ENCODE data around the gene CFAP251. TPM values are rescaled to one million over a fixed set of nuclear protein-coding genes. Genes with fewer than 3 reads are reported as not detected.
"Not testable (repeated sequence)": the region's sequence is repeated elsewhere in the genome, so short reads cannot be mapped to it uniquely, and the experiment has no call there.

The CFAP251 gene
- total and polyA plus RNA-seq, 2 donors: 1.2 to 2.0 TPM

DNA sequence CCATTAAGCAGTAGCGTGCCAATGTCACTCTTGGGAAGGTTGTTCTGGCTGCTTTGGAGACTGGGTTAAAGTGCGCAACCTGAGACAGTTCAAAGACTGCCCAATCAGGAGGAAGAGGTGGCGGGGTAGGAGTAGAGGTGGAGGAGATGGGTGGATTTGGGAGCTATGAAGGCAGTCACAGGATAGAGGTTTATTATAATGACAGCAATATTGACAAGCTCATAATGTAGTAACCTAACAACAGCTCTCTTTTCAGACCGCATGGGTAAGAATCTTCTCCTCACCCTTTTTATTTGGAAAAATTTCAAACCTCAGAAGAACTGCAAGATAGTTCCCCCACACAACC lies 35.1 kb upstream of the CFAP251 start:
- Histone ChIP-seq H3K4me3 (ENCODE audit: low read length in 2 of 2) (no peak overlapping the region), H3K27ac (ENCODE audit: low read depth in 1 of 2, low read length in 1 of 2) (no peak overlapping the region), H3K9me3 (ENCODE audit: control insufficient read depth in 2 of 2, insufficient read depth in 1 of 2, low read length in 1 of 2) (no peaks in the 10 kb centered on the region), H3K27me3 (ENCODE audit: control insufficient read depth in 2 of 2, insufficient read depth in 1 of 2, low read length in 1 of 2) (peaks cover 2 to 6% of the 10 kb centered on the region in 2 donors), H3K36me3 (ENCODE audit: control insufficient read depth in 2 of 2, insufficient read depth in 2 of 2, low read length in 1 of 2) (no peaks in the 10 kb centered on the region), H3K4me1 (ENCODE audit: control insufficient read depth in 2 of 2, insufficient read depth in 2 of 2, low read length in 2 of 2) (peaks cover 2 to 3% of the 10 kb centered on the region in 2 donors)
- 93% methylated on average over 4 of the region's 4 CpGs for WGBS
- DNase-seq (ENCODE audit: low read depth in 6 of 9, low spot score in 9 of 9): no peak

DNA sequence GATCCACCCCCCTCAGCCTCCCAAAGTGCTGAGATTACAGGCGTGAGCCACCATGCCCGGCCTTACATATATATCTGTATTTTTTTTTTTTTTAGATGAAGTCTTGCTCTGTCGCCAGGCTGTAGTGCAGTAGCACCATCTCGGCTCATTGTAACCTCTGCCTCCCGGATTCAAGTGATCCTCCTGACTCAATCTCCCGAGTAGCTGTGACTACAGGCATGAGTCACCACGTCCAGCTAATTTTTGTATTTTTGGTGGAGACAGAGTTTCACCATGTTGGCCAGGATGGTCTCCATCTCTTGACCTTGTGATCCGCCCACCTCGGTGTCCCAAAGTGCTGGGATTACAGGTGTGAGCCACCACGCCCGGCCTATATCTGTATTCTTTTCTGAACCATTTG lies 33.3 kb upstream of the CFAP251 start:
- WGBS: 96% methylated on average over 11 of the region's 11 CpGs
- not testable (repeated sequence) for H3K27ac ChIP-seq (ENCODE audit: low read depth in 1 of 2, low read length in 1 of 2)

GRCh38 chr12:121888083-121888477 lies 30.3 kb upstream of the CFAP251 start:
- Histone ChIP-seq H3K27ac (ENCODE audit: low read depth in 1 of 2, low read length in 1 of 2) (peak overlapping the region; percentile 37 to 98), H3K36me3 (ENCODE audit: control insufficient read depth in 2 of 2, insufficient read depth in 2 of 2, low read length in 1 of 2) (peaks cover 0 to 6% of the 10 kb centered on the region in 2 donors), H3K9me3 (ENCODE audit: control insufficient read depth in 2 of 2, insufficient read depth in 1 of 2, low read length in 1 of 2) (no peaks in the 10 kb centered on the region), H3K4me1 (ENCODE audit: control insufficient read depth in 2 of 2, insufficient read depth in 2 of 2, low read length in 2 of 2) (peaks cover 17 to 24% of the 10 kb centered on the region in 2 donors), H3K4me3 (ENCODE audit: low read length in 2 of 2) (peak overlapping the region; percentile 79 to 81), H3K27me3 (ENCODE audit: control insufficient read depth in 2 of 2, insufficient read depth in 1 of 2, low read length in 1 of 2) (peaks cover 2 to 4% of the 10 kb centered on the region in 2 donors)
- 65% methylated on average over 6 of the region's 6 CpGs for WGBS
- no peak for DNase-seq (ENCODE audit: low read depth in 6 of 9, low spot score in 9 of 9)

More for the DNA sequence above, 33.3 kb upstream of the CFAP251 start:
- not testable (repeated sequence) for H3K36me3 ChIP-seq (ENCODE audit: control insufficient read depth in 2 of 2, insufficient read depth in 2 of 2, low read length in 1 of 2); H3K9me3 ChIP-seq (ENCODE audit: control insufficient read depth in 2 of 2, insufficient read depth in 1 of 2, low read length in 1 of 2); H3K4me3 ChIP-seq (ENCODE audit: low read length in 2 of 2); DNase-seq (ENCODE audit: low read depth in 6 of 9, low spot score in 9 of 9); H3K27me3 ChIP-seq (ENCODE audit: control insufficient read depth in 2 of 2, insufficient read depth in 1 of 2, low read length in 1 of 2)
- peaks cover 13 to 16% of the 10 kb centered on the region in 2 donors for H3K4me1 ChIP-seq (ENCODE audit: control insufficient read depth in 2 of 2, insufficient read depth in 2 of 2, low read length in 2 of 2)

GRCh38 chr12:121888478-121889273 lies 29.7 kb upstream of the CFAP251 start, which contains the start of gene PSMD9:
TSS of gene PSMD9 (plus strand) at chr12:121888790. CDS start at chr12:121888857, 67 bp downstream.
- Histone ChIP-seq H3K27me3 (ENCODE audit: control insufficient read depth in 2 of 2, insufficient read depth in 1 of 2, low read length in 1 of 2) (peaks cover 2 to 4% of the 10 kb centered on the region in 2 donors), H3K4me3 (ENCODE audit: low read length in 2 of 2) (peak within 1 kb of the TSS; percentile 79 to 81), H3K36me3 (ENCODE audit: control insufficient read depth in 2 of 2, insufficient read depth in 2 of 2, low read length in 1 of 2) (peaks cover 0 to 6% of the 10 kb centered on the region in 2 donors), H3K9me3 (ENCODE audit: control insufficient read depth in 2 of 2, insufficient read depth in 1 of 2, low read length in 1 of 2) (no peaks in the 10 kb centered on the region), H3K4me1 (ENCODE audit: control insufficient read depth in 2 of 2, insufficient read depth in 2 of 2, low read length in 2 of 2) (peaks cover 23 to 30% of the 10 kb centered on the region in 2 donors), H3K27ac (ENCODE audit: low read depth in 1 of 2, low read length in 1 of 2) (peak within 1 kb of the TSS; percentile 97 to 98)
- under 1% methylated on average over 67 of the region's 67 CpGs for WGBS
- DNase-seq (ENCODE audit: low read depth in 6 of 9, low spot score in 9 of 9): peak; percentile 89 to 98 (median 95)

GRCh38 chr12:121889274-121889624 lies 29.1 kb upstream of the CFAP251 start:
- peaks cover 0 to 6% of the 10 kb centered on the region in 2 donors for H3K36me3 ChIP-seq (ENCODE audit: control insufficient read depth in 2 of 2, insufficient read depth in 2 of 2, low read length in 1 of 2)
- peak overlapping the region; percentile 79 to 81 for H3K4me3 ChIP-seq (ENCODE audit: low read length in 2 of 2)
- DNase-seq (ENCODE audit: low read depth in 6 of 9, low spot score in 9 of 9): no peak
- H3K9me3 ChIP-seq (ENCODE audit: control insufficient read depth in 2 of 2, insufficient read depth in 1 of 2, low read length in 1 of 2): no peaks in the 10 kb centered on the region
- H3K27me3 ChIP-seq (ENCODE audit: control insufficient read depth in 2 of 2, insufficient read depth in 1 of 2, low read length in 1 of 2): peaks cover under 1% of the 10 kb centered on the region in 2 donors
- peak overlapping the region; percentile 97 to 98 for H3K27ac ChIP-seq (ENCODE audit: low read depth in 1 of 2, low read length in 1 of 2)
- WGBS: 7% methylated on average over 7 of the region's 7 CpGs
- H3K4me1 ChIP-seq (ENCODE audit: control insufficient read depth in 2 of 2, insufficient read depth in 2 of 2, low read length in 2 of 2): peaks cover 27 to 35% of the 10 kb centered on the region in 2 donors

DNA sequence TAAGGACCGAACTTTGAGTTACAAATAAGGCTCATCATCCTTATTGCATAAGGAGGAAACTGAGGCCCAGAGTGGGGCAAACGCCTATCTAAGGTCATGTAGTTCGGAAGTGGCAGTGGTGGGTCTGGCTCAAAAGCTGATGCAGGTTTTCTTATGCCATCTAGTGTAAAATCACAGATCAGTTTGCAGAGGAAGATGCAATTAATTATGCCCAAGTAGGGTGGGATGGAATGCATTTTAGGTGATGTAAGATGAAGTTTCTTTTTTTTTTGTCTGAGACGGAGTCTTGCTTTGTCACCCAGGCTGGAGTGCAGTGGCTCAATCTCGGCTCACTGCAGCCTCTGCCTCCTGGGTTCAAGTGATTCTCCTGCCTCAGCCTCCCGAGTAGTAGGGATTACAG lies 28.7 kb upstream of the CFAP251 start:
- WGBS: 70% methylated on average over 6 of the region's 6 CpGs
- H3K4me1 ChIP-seq (ENCODE audit: control insufficient read depth in 2 of 2, insufficient read depth in 2 of 2, low read length in 2 of 2): peaks cover 30 to 39% of the 10 kb centered on the region in 2 donors
- H3K27me3 ChIP-seq (ENCODE audit: control insufficient read depth in 2 of 2, insufficient read depth in 1 of 2, low read length in 1 of 2); H3K36me3 ChIP-seq (ENCODE audit: control insufficient read depth in 2 of 2, insufficient read depth in 2 of 2, low read length in 1 of 2); DNase-seq (ENCODE audit: low read depth in 6 of 9, low spot score in 9 of 9); H3K9me3 ChIP-seq (ENCODE audit: control insufficient read depth in 2 of 2, insufficient read depth in 1 of 2, low read length in 1 of 2): not testable (repeated sequence)
- H3K27ac ChIP-seq (ENCODE audit: low read depth in 1 of 2, low read length in 1 of 2): peak overlapping the region in 1 of 2 donors; percentile 98
- peak overlapping the region; percentile 79 to 81 for H3K4me3 ChIP-seq (ENCODE audit: low read length in 2 of 2)

DNA sequence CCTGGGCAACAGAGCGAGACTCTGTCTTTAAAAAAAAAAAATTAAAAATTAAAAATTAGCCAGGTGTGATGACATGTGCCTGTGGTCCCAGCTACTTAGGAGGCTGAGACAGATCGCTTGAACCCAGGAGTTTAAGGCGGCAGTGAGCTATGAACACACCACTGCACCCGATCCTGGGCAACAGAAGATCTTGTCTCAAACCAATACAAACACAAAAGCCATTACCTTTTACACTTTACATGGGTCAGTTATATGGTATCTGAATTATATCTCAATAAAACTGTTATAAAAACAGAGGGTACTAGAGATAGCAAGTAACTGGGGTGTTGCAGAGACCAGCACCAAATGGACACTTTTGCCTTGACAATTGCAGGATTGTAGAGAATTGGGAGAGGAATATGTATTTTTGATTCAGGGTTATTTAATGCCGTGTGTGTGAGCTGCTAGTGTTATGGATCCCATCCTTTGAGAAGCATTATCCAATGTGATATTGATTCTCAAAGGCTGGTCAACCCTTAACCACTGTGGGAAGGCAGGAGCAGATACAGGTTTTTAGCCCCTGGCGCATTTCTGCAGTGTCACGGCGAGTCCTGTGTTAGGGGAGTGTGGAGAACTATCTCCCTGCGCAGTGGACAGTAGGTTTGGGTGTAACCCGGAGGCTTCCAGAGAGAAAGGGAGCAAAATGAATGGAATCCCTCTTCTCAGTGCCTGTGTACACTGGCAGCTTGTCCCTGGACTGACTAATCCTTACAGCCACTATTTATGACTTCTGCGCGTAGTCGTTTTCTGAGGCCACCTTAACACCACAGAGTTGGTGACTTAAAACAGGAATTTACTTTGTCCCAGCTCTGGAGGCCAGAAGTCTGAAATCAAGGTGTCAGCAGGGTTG lies 25.5 kb upstream of the CFAP251 start:
- H3K36me3 ChIP-seq (ENCODE audit: control insufficient read depth in 2 of 2, insufficient read depth in 2 of 2, low read length in 1 of 2): peaks cover 8 to 36% of the 10 kb centered on the region in 2 donors
- WGBS: 98% methylated on average over 13 of the region's 13 CpGs
- no peaks in the 10 kb centered on the region for H3K9me3 ChIP-seq (ENCODE audit: control insufficient read depth in 2 of 2, insufficient read depth in 1 of 2, low read length in 1 of 2)
- no peak overlapping the region for H3K4me3 ChIP-seq (ENCODE audit: low read length in 2 of 2)
- no peak overlapping the region for H3K27ac ChIP-seq (ENCODE audit: low read depth in 1 of 2, low read length in 1 of 2)
- H3K27me3 ChIP-seq (ENCODE audit: control insufficient read depth in 2 of 2, insufficient read depth in 1 of 2, low read length in 1 of 2): no peaks in the 10 kb centered on the region
- peaks cover 30 to 45% of the 10 kb centered on the region in 2 donors for H3K4me1 ChIP-seq (ENCODE audit: control insufficient read depth in 2 of 2, insufficient read depth in 2 of 2, low read length in 2 of 2)
- no peak for DNase-seq (ENCODE audit: low read depth in 6 of 9, low spot score in 9 of 9)

GRCh38 chr12:121893961-121894460 lies 24.4 kb upstream of the CFAP251 start:
- 0% methylated on average over 1 of the region's 1 CpG for WGBS
- no peaks in the 10 kb centered on the region for H3K9me3 ChIP-seq (ENCODE audit: control insufficient read depth in 2 of 2, insufficient read depth in 1 of 2, low read length in 1 of 2)
- H3K4me3 ChIP-seq (ENCODE audit: low read length in 2 of 2): no peak overlapping the region
- no peaks in the 10 kb centered on the region for H3K27me3 ChIP-seq (ENCODE audit: control insufficient read depth in 2 of 2, insufficient read depth in 1 of 2, low read length in 1 of 2)
- H3K27ac ChIP-seq (ENCODE audit: low read depth in 1 of 2, low read length in 1 of 2): peak overlapping the region in 1 of 2 donors; percentile 76
- H3K36me3 ChIP-seq (ENCODE audit: control insufficient read depth in 2 of 2, insufficient read depth in 2 of 2, low read length in 1 of 2): peaks cover 16 to 42% of the 10 kb centered on the region in 2 donors
- peak; percentile 61 to 94 (median 79) for DNase-seq (ENCODE audit: low read depth in 6 of 9, low spot score in 9 of 9)
- H3K4me1 ChIP-seq (ENCODE audit: control insufficient read depth in 2 of 2, insufficient read depth in 2 of 2, low read length in 2 of 2): peaks cover 27 to 39% of the 10 kb centered on the region in 2 donors
